Right atrium auricular region (tissue), 2 donors: ENCODE measurements around the gene PABPC1L. TPM values are rescaled to one million over a fixed set of nuclear protein-coding genes. Genes with fewer than 3 reads are reported as not detected.

Experiments used
- DNase-seq: peaks from one replicate; pipeline ENCODE4 v3.0.0-alpha.2; 2019; ENCODE audit warnings: low spot score
- H3K27ac ChIP-seq, 2 donors: fragments of 200-600 bp; sonication (generic); 1 replicate in 1 of 2; 2 replicates in 1 of 2; pipeline ENCODE4 v1.5.1; 2016 to 2019
- H3K27me3 ChIP-seq, 2 donors: fragments of 200-600 bp; sonication (generic); one replicate each; pipeline versions ENCODE4 v1.5.1 to v1.6.0; 2017 to 2019
- H3K36me3 ChIP-seq: fragments of 200-600 bp; sonication (generic); one replicate; pipeline ENCODE4 v1.5.1; 2016
- H3K4me1 ChIP-seq, 2 donors: fragments of 200-600 bp; sonication (generic); one replicate each; pipeline versions ENCODE4 v1.5.1 to v1.6.0; 2017 to 2019
- H3K4me3 ChIP-seq, 2 donors: fragments of 200-600 bp; sonication (generic); 1 replicate in 1 of 2; 2 replicates in 1 of 2; pipeline ENCODE4 v1.5.1; 2017 to 2019; ENCODE audit warnings: mild to moderate bottlenecking in 1 of 2, moderate library complexity in 1 of 2
- H3K9me3 ChIP-seq, 2 donors: fragments of 200-600 bp; sonication (generic); one replicate each; pipeline ENCODE4 v1.5.1; 2019
- CTCF ChIP-seq, 2 donors: fragments of 200-600 bp; sonication (generic); IDR thresholded peaks; one replicate each; pipeline ENCODE4 v1.5.1; 2019; ENCODE audit warnings: antibody characterized with exemption in 2 of 2
- total RNA-seq, 2 donors: library from RNA; depleted of rRNA; stranded (reverse); fragments of >200 nt; gene quantifications; one replicate each; pipeline ENCODE4 v1.1.0, GENCODE V29; 2016

PABPC1L gene
- total RNA-seq, 2 donors from 2014 or later: 1.5 to 2.3 TPM

DNA sequence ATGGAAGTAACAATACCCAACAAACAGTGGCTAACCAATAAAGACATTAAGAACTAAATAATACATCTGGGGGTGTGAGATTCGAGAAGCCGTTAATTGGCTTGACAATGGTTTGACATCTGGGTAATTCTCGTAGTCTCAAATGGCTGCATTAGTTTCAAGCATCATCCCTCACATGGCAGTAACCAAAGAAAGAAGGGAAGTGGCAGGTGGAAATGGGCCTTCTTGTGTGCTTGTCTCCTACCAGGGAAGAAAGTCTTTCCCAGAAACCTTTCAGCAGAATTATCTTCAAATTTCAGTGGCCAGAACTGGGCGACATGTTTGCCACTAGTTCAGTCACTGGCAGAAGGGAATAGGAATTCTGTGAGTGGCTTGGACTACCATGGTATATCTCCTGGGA is 66.8 kb downstream of the PABPC1L start:
- H3K27me3 ChIP-seq: no peaks in the 10 kb centered on the region
- H3K9me3 ChIP-seq: no peaks in the 10 kb centered on the region
- no peak overlapping the region for H3K27ac ChIP-seq
- no peak for DNase-seq
- no peak overlapping the region for H3K4me3 ChIP-seq
- H3K4me1 ChIP-seq: no peaks in the 10 kb centered on the region
- H3K36me3 ChIP-seq: peaks cover 34% of the 10 kb centered on the region
- no peak for TF ChIP-seq CTCF (IDR thresholded peaks at IDR 0.05)

DNA sequence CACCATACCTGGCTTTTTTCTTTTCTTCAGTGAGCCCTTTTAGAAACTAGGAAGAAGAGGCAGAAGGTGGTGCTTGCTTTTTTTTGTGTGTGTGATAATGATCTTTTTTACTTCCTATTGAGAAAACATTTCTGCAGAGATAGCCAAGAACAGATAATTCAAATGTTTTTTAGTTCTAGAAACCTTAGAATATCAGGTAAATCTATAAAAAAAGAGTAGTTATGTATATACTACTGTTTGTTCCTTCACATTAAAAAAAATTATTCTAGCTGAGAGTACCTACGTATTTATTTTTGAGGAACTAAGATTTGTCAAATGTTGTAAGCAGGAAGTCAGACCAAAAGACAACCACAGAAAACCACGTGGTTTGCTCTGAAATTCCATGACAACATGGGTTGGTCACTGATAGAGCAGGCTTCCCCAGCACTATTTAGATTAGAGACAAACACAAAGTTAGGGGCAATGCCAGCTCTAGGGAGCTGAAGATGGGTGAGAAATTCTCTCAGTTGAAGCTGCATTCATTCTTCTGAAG is 69.3 kb downstream of the PABPC1L start:
- peaks cover 29% of the 10 kb centered on the region for H3K36me3 ChIP-seq
- no peak for DNase-seq

GRCh38 chr20:44981736-44982406 is 72.0 kb downstream of the PABPC1L start:
- no peak for DNase-seq
- TF ChIP-seq CTCF (IDR thresholded peaks at IDR 0.05): no peak
- no peaks in the 10 kb centered on the region for H3K9me3 ChIP-seq
- no peaks in the 10 kb centered on the region for H3K27me3 ChIP-seq
- peaks cover 25% of the 10 kb centered on the region for H3K36me3 ChIP-seq
- no peaks in the 10 kb centered on the region for H3K4me1 ChIP-seq
- H3K27ac ChIP-seq: no peak overlapping the region
- H3K4me3 ChIP-seq: no peak overlapping the region

More for the DNA sequence above, 69.3 kb downstream of the PABPC1L start:
- no peaks in the 10 kb centered on the region for H3K9me3 ChIP-seq
- H3K4me1 ChIP-seq: no peaks in the 10 kb centered on the region
- no peaks in the 10 kb centered on the region for H3K27me3 ChIP-seq
- no peak overlapping the region for H3K4me3 ChIP-seq
- H3K27ac ChIP-seq: peak overlapping the region in 1 of 2 donors; percentile 30
- TF ChIP-seq CTCF (IDR thresholded peaks at IDR 0.05): no peak

DNA sequence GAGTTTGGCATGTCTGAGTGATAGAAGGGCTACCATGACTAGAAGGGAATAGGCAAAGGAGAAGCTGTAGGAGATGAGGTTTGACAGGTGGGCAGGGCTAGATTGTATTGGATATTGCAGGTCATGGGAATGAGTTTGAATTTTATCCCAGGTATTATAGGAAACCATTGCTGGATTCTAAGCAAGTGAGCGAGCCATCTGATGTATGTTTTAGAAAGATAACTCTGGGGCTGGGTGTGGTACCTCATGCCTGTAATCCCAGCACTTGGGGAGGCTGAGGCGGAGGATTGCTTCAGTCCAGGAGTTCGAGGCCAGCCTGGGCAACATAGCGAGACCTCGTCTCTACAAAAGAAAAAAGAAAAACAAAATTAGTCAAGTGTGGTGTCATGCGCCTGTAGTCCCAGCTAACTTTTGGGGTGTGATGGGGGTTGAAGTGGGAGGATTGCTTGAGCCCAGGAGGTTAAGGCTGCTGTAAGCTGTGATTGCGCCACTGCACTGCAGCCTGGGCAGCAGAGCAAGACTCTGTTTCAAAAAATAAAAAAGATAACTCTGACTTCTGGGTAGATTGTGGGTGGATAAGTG is 73.3 kb downstream of the PABPC1L start:
- Histone ChIP-seq H3K4me3 (no peak overlapping the region), H3K9me3 (no peaks in the 10 kb centered on the region), H3K27me3 (no peaks in the 10 kb centered on the region), H3K27ac (no peak overlapping the region), H3K4me1 (no peaks in the 10 kb centered on the region), H3K36me3 (peaks cover 25% of the 10 kb centered on the region)
- no peak for TF ChIP-seq CTCF (IDR thresholded peaks at IDR 0.05)
- DNase-seq: no peak

GRCh38 chr20:44988631-44989171 is 78.8 kb downstream of the PABPC1L start:
- Histone ChIP-seq H3K27me3 (no peaks in the 10 kb centered on the region), H3K4me1 (peaks cover 0 to 26% of the 10 kb centered on the region in 2 donors), H3K36me3 (peaks cover 16% of the 10 kb centered on the region), H3K9me3 (no peaks in the 10 kb centered on the region), H3K27ac (no peak overlapping the region), H3K4me3 (no peak overlapping the region)
- DNase-seq: no peak
- no peak for TF ChIP-seq CTCF (IDR thresholded peaks at IDR 0.05)

Other genes with a start within 250 kb of the PABPC1L start
- gene CCN5, start 194.7 kb upstream of the PABPC1L start, total RNA-seq: 100 to 1,000 TPM in 1 of 2 donors, 10 to 100 TPM in 1; 85.1 to 118 TPM
- gene KCNK15, start 164.2 kb upstream of the PABPC1L start, total RNA-seq: 1 to 10 TPM; 1.4 to 3.7 TPM
- 1 to 10 TPM in 1 of 2 donors, under 1 TPM in 1; 0.47 to 1.5 TPM for gene RIMS4, start 99.5 kb upstream of the PABPC1L start, total RNA-seq
- 10 to 100 TPM; 75.9 to 78.5 TPM for gene YWHAB, start 24.4 kb upstream of the PABPC1L start, total RNA-seq
- 10 to 100 TPM; 10.6 to 17.0 TPM for gene TOMM34, start 50.3 kb downstream of the PABPC1L start, total RNA-seq
- gene STK4, start 56.5 kb downstream of the PABPC1L start, total RNA-seq: 10 to 100 TPM in 1 of 2 donors, 1 to 10 TPM in 1; 7.3 to 12.6 TPM
- gene KCNS1, start 191.1 kb downstream of the PABPC1L start, total RNA-seq: under 1 TPM; 0.33 to 0.39 TPM
- gene WFDC5, start 205.1 kb downstream of the PABPC1L start, total RNA-seq: not detected
- gene WFDC12, start 214.4 kb downstream of the PABPC1L start, total RNA-seq: not detected